Measurements from ENCODE around the gene PODNL1.

The PODNL1 gene

GRCh38 chr19:13976446-13976845 is 38.2 kb upstream of the PODNL1 start:
- TF ChIP-seq KLF17 (tag by site-specific recombination; IDR thresholded peaks at IDR 0.05): no peak
- TF ChIP-seq ZBTB21 (tag by site-specific recombination; IDR thresholded peaks at IDR 0.05): no peak
- TF ChIP-seq ZNF513 (tag by site-specific recombination; IDR thresholded peaks at IDR 0.05): no peak
- TF ChIP-seq ZNF341 (tag by site-specific recombination; IDR thresholded peaks at IDR 0.05; ENCODE audit: low read depth): no peak
- TF ChIP-seq ZNF48 (tag by site-specific recombination; IDR thresholded peaks at IDR 0.05): no peak
- no peak for TF ChIP-seq ZNF350 (tag by site-specific recombination; IDR thresholded peaks at IDR 0.05)
- TF ChIP-seq ZNF121 (tag by site-specific recombination; IDR thresholded peaks at IDR 0.05): no peak
- no peak for TF ChIP-seq ZNF692 (tag by site-specific recombination; IDR thresholded peaks at IDR 0.05)
- TF ChIP-seq ZNF423 (tag by site-specific recombination; IDR thresholded peaks at IDR 0.05): no peak
- TF ChIP-seq ZNF221 (tag by site-specific recombination; IDR thresholded peaks at IDR 0.05; ENCODE audit: borderline replicate concordance): no peak
- Histone ChIP-seq H3K4me3 (ENCODE audit: low read depth, low read length) (no peak overlapping the region), H3K36me3 (ENCODE audit: control insufficient read depth in 2 of 2, insufficient read depth in 1 of 2, low read length in 2 of 2) (peaks cover 20 to 53% of the 10 kb centered on the region in 2 experiments; a peak in 2 of 3 replicates), H3K9me3 (ENCODE audit: control insufficient read depth, insufficient read depth, low read depth, low read length) (no peaks in the 10 kb centered on the region), H3K4me1 (ENCODE audit: control insufficient read depth, insufficient read depth, low read length) (no peaks in the 10 kb centered on the region; the same call in 1 of the 2 replicates), H3K27ac (ENCODE audit: extremely low read depth, low read depth, low read length) (no peak overlapping the region)
- ChIA-PET CTCF (interaction anchor here (0.6 to 0.7 kb wide), 2 partner anchors 182 to 606 kb away, joined by 3 read pairs; no protein-coding TSS in a partner anchor), POLR2A (no interaction called here)

- ChIA-PET CTCF (interaction anchor here (0.7 kb wide), 1 partner anchor 605 kb away, joined by 3 read pairs; no protein-coding TSS in a partner anchor), POLR2A (no interaction called here)
- Histone ChIP-seq H3K4me3 (ENCODE audit: low read depth, low read length) (no peak overlapping the region), H3K27ac (ENCODE audit: extremely low read depth, low read depth, low read length) (no peak overlapping the region), H3K36me3 (ENCODE audit: control insufficient read depth in 2 of 2, insufficient read depth in 1 of 2, low read length in 2 of 2) (peaks cover 20 to 53% of the 10 kb centered on the region in 2 experiments; a peak in 2 of 3 replicates), H3K4me1 (ENCODE audit: control insufficient read depth, insufficient read depth, low read length) (no peaks in the 10 kb centered on the region; the same call in 1 of the 2 replicates), H3K9me3 (ENCODE audit: control insufficient read depth, insufficient read depth, low read depth, low read length) (no peaks in the 10 kb centered on the region)
- TF ChIP-seq GLI4 (tag by site-specific recombination; IDR thresholded peaks at IDR 0.05): no peak
- no peak for TF ChIP-seq ZNF704 (tag by site-specific recombination; IDR thresholded peaks at IDR 0.05)
- TF ChIP-seq GLIS2 (tag by site-specific recombination; IDR thresholded peaks at IDR 0.05): no peak
- no peak for TF ChIP-seq ZSCAN18 (tag by site-specific recombination; IDR thresholded peaks at IDR 0.05)
- TF ChIP-seq ZNF645 (tag by site-specific recombination; IDR thresholded peaks at IDR 0.05): no peak
- no peak for TF ChIP-seq ZNF792 (tag by site-specific recombination; IDR thresholded peaks at IDR 0.05)
- no peak for TF ChIP-seq TSHZ1 (tag by site-specific recombination; IDR thresholded peaks at IDR 0.05; ENCODE audit: borderline replicate concordance)
- no peak for TF ChIP-seq ZNF423 (tag by site-specific recombination; IDR thresholded peaks at IDR 0.05)
- no peak for TF ChIP-seq BCL6B (tag by site-specific recombination; IDR thresholded peaks at IDR 0.05)
- no peak for TF ChIP-seq ZNF692 (tag by site-specific recombination; IDR thresholded peaks at IDR 0.05)
- TF ChIP-seq ZNF121 (tag by site-specific recombination; IDR thresholded peaks at IDR 0.05): no peak
- no peak for TF ChIP-seq ZNF548 (tag by site-specific recombination; IDR thresholded peaks at IDR 0.05)
Observed at GRCh38 chr19:13975870-13976269, 37.7 kb upstream of the PODNL1 start.

Measured in HEK293 (cell line).